Keratinocyte (primary cell): ENCODE results near the gene HENMT1. TPM values are rescaled to one million over a fixed set of nuclear protein-coding genes. Genes with fewer than 3 reads are reported as not detected.

Experiments
- DNase-seq: peaks from one replicate; pipeline ENCODE4 v3.0.0-alpha.2; 2011; ENCODE audit warnings: low read depth, missing footprints, low spot score
- FAIRE-seq: peaks from 2 replicates; lab custom pipeline; 2011; peaks lifted over from hg19 to GRCh38; lab: Jason Lieb, UNC
- H2AFZ ChIP-seq: 2 replicates; pipeline ENCODE4 v1.6.0; 2012; ENCODE audit warnings: low read length, control low read depth, inconsistent platforms; ENCODE audit not compliant: control insufficient read depth
- H3K27ac ChIP-seq: 2 replicates; pipeline ENCODE4 v1.5.1; 2011; ENCODE audit warnings: low read length; ENCODE audit not compliant: control insufficient read depth, insufficient read depth
- H3K27me3 ChIP-seq: 3 replicates; pipeline ENCODE4 v1.6.0; 2011; ENCODE audit warnings: low read length; ENCODE audit not compliant: control insufficient read depth, insufficient read depth; ENCODE audit errors: extremely low read depth
- H3K36me3 ChIP-seq, 2 experiments: 2 replicates in 1 of 2; 3 replicates in 1 of 2; pipeline ENCODE4 v1.5.1; 2011; ENCODE audit warnings: low read length in 2 of 2, mild to moderate bottlenecking in 1 of 2; ENCODE audit not compliant: control insufficient read depth in 2 of 2, insufficient read depth in 2 of 2; ENCODE audit errors: extremely low read depth in 1 of 2
- H3K4me1 ChIP-seq: 3 replicates; pipeline ENCODE4 v1.5.1; 2011; ENCODE audit warnings: low read length; ENCODE audit not compliant: control insufficient read depth, insufficient read depth; ENCODE audit errors: extremely low read depth
- H3K4me2 ChIP-seq: 3 replicates; pipeline ENCODE4 v1.6.0; 2011; ENCODE audit warnings: low read depth, low read length; ENCODE audit not compliant: control insufficient read depth, insufficient read depth; ENCODE audit errors: extremely low read depth
- H3K4me3 ChIP-seq, 3 experiments: fragments of 200-600 bp in 1 of 3; sonication (generic) in 1 of 3; 2 replicates in 2 of 3; 3 replicates in 1 of 3; pipeline ENCODE4 v1.5.1; 2011 to 2016; ENCODE audit warnings: low read length in 3 of 3, mild to moderate bottlenecking in 3 of 3, control low read depth in 2 of 3, inconsistent platforms in 1 of 3, low read depth in 1 of 3, mixed read lengths in 1 of 3, mixed run types in 1 of 3, moderate library complexity in 1 of 3; ENCODE audit not compliant: control insufficient read depth in 2 of 3, insufficient read depth in 2 of 3; ENCODE audit errors: extremely low read depth in 1 of 3
- H3K79me2 ChIP-seq: 2 replicates; pipeline ENCODE4 v1.6.0; 2012; ENCODE audit warnings: low read length; ENCODE audit not compliant: control insufficient read depth, insufficient read depth
- H3K9ac ChIP-seq: 3 replicates; pipeline ENCODE4 v1.6.0; 2011; ENCODE audit warnings: low read length; ENCODE audit not compliant: control insufficient read depth, insufficient read depth; ENCODE audit errors: extremely low read depth
- H3K9me1 ChIP-seq: 3 replicates; pipeline ENCODE4 v1.6.0; 2011; ENCODE audit warnings: low read length; ENCODE audit not compliant: control insufficient read depth, insufficient read depth; ENCODE audit errors: extremely low read depth
- H3K9me3 ChIP-seq: 2 replicates; pipeline ENCODE4 v1.5.1; 2012; ENCODE audit warnings: low read depth, low read length; ENCODE audit not compliant: control insufficient read depth
- H4K20me1 ChIP-seq: 3 replicates; pipeline ENCODE4 v1.6.0; 2011; ENCODE audit warnings: low read length; ENCODE audit not compliant: control insufficient read depth, insufficient read depth; ENCODE audit errors: extremely low read depth
- EZH2 ChIP-seq: IDR thresholded peaks from one replicate; pipeline ENCODE4 v1.6.1; 2012; ENCODE audit warnings: inconsistent platforms, mild to moderate bottlenecking, low read length, moderate library complexity
- dilution Hi-C: fragments of 300-500 bp; cut with MboI; formaldehyde crosslinking; loops from one replicate; pipeline ENCODE4 v1.7.0; 2020; ENCODE audit warnings: low sequenced_read_pairs; ENCODE audit not compliant: extremely low pct_ligation_motif_present
- polyA plus RNA-seq, 5 experiments: library from polyadenylated mRNA; depleted of rRNA in 3 of 5; stranded (reverse) in 3 of 5; stranded (forward) in 1 of 5; unstranded in 1 of 5; fragments of >200 nt; gene quantifications; 1 replicate in 1 of 5; 2 replicates in 3 of 5; 3 replicates in 1 of 5; pipeline versions ENCODE4 v1.2.1 to v1.2.3, GENCODE V29; 2011 to 2012; ENCODE audit warnings: missing spikeins in 2 of 5, low read depth in 1 of 5, low replicate concordance in 1 of 5
- TF ChIP-seq, protein P1 (sequence below), 3 experiments: IDR thresholded peaks in 1 of 3; conservative IDR thresholded peaks in 1 of 3; optimal IDR thresholded peaks in 1 of 3; 2 replicates in 2 of 3; 3 replicates in 1 of 3; pipeline versions ENCODE3 to v1.5.1; 2011; ENCODE audit warnings: low read length in 3 of 3, mild to moderate bottlenecking in 3 of 3, moderate library complexity in 2 of 3, control low read depth in 1 of 3, inconsistent platforms in 1 of 3; ENCODE audit not compliant: insufficient read depth in 2 of 3; ENCODE audit errors: extremely low read depth in 1 of 3

HENMT1 gene
- polyA plus RNA-seq, 1 donor (not counting 4 experiments of a cell fraction or from before 2014, with no cell fraction given) = 1.7 TPM

DNA sequence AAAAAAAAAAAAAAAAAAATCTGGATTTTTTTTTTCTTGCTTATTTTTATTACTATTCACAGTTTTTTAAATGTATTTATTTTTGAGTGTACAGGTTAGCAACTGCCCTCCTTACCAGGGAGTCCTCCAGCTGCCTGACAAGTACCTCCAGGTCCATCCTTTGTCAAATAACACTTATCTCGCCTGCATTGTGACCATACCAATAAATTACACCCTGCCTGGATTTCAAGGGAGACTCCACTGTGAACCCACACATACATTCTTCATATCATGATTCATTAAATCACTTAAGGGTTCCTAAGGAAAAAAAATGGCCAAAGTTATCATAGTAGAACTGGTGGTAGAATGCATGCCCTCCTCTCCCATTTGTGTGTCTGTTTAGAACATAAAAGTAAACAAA lies 62.6 kb downstream of the HENMT1 start:
- no peaks in the 10 kb centered on the region for H3K9me1 ChIP-seq
- no peaks in the 10 kb centered on the region for H3K4me1 ChIP-seq
- H3K4me3 ChIP-seq = no peak overlapping the region
- FAIRE-seq (no peak), DNase-seq (no peak)
- no peak overlapping the region for H3K27ac ChIP-seq
- no peak overlapping the region for H3K9ac ChIP-seq
- no peaks in the 10 kb centered on the region for H3K79me2 ChIP-seq
- TF ChIP-seq EZH2 = no peak
- TF ChIP-seq, protein P1, sequence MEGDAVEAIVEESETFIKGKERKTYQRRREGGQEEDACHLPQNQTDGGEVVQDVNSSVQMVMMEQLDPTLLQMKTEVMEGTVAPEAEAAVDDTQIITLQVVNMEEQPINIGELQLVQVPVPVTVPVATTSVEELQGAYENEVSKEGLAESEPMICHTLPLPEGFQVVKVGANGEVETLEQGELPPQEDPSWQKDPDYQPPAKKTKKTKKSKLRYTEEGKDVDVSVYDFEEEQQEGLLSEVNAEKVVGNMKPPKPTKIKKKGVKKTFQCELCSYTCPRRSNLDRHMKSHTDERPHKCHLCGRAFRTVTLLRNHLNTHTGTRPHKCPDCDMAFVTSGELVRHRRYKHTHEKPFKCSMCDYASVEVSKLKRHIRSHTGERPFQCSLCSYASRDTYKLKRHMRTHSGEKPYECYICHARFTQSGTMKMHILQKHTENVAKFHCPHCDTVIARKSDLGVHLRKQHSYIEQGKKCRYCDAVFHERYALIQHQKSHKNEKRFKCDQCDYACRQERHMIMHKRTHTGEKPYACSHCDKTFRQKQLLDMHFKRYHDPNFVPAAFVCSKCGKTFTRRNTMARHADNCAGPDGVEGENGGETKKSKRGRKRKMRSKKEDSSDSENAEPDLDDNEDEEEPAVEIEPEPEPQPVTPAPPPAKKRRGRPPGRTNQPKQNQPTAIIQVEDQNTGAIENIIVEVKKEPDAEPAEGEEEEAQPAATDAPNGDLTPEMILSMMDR (optimal IDR thresholded peaks at IDR 0.05 in 1 of 3, IDR thresholded peaks at IDR 0.05 in 1 of 3, conservative IDR thresholded peaks at IDR 0.05 in 1 of 3; ENCODE audit: extremely low read depth in 1 of 3, insufficient read depth in 2 of 3, low read length in 3 of 3) = no peak
- H4K20me1 ChIP-seq = no peaks in the 10 kb centered on the region
- no peak overlapping the region for H3K4me2 ChIP-seq
- H3K9me3 ChIP-seq = no peaks in the 10 kb centered on the region
- H3K27me3 ChIP-seq = no peaks in the 10 kb centered on the region
- dilution Hi-C loops = no loop called here
- H3K36me3 ChIP-seq = no peaks in the 10 kb centered on the region
- no peak overlapping the region for H2AFZ ChIP-seq

Other genes starting within 250 kb of the HENMT1 start
- gene NBPF6, start 210.8 kb downstream of the HENMT1 start, polyA plus RNA-seq = not detected in 3 replicates
- 0.95 to 2.0 TPM (median 1.6 TPM) in 3 replicates for gene EEIG2, start 101.0 kb downstream of the HENMT1 start, polyA plus RNA-seq
- 21.7 to 41.0 TPM (median 25.6 TPM) in 3 replicates for gene PRPF38B, start 31.2 kb upstream of the HENMT1 start, polyA plus RNA-seq
- gene FNDC7, start 51.8 kb upstream of the HENMT1 start, polyA plus RNA-seq = 0.03 to 0.05 TPM in 2 of 3 replicates, not detected in the other
- gene STXBP3, start 85.6 kb upstream of the HENMT1 start, polyA plus RNA-seq = 18.4 to 36.3 TPM (median 20.2 TPM) in 3 replicates
- 4.6 to 6.9 TPM (median 5.1 TPM) in 3 replicates for gene AKNAD1, start 196.0 kb upstream of the HENMT1 start, polyA plus RNA-seq
- 58.0 to 109 TPM (median 74.7 TPM) in 3 replicates for gene GPSM2, start 215.9 kb upstream of the HENMT1 start, polyA plus RNA-seq